ENCODE results near the gene DPP7.
A peak's percentile ranks its signal among the peaks of the same experiment; 100 is the strongest.
"Not testable (repeated sequence)": the region's sequence is repeated elsewhere in the genome, so short reads cannot be mapped to it uniquely, and the experiment has no call there.

Gene DPP7

GRCh38 chr9:137147091-137147792 is 32.7 kb upstream of the DPP7 start:
- DNase-seq, result no peak

- no peak for DNase-seq
Observed at GRCh38 chr9:137146527-137146918, 32.0 kb upstream of the DPP7 start.

- DNase-seq, result no peak
Observed at GRCh38 chr9:137145731-137146526, 31.4 kb upstream of the DPP7 start.

GRCh38 chr9:137143459-137143858 is 28.9 kb upstream of the DPP7 start:
- no peak for DNase-seq

- no peak for DNase-seq
Observed at GRCh38 chr9:137141976-137142936, 27.7 kb upstream of the DPP7 start.

- no peak for DNase-seq
Observed at GRCh38 chr9:137141050-137141810, 26.7 kb upstream of the DPP7 start.

- DNase-seq, result no peak
Observed at GRCh38 chr9:137140151-137141012, 25.8 kb upstream of the DPP7 start.

GRCh38 chr9:137139468-137140150 is 25.1 kb upstream of the DPP7 start:
- DNase-seq, result no peak

GRCh38 chr9:137138722-137139467 is 24.4 kb upstream of the DPP7 start, which contains the start of gene GRIN1:
Gene GRIN1, plus strand, starts transcription at chr9:137139154. Its CDS starts 333 bp downstream, at chr9:137139487.
- DNase-seq, result no peak

- no peak for DNase-seq
Observed at GRCh38 chr9:137138058-137138721, 23.7 kb upstream of the DPP7 start.

- DNase-seq, result no peak
Observed at GRCh38 chr9:137136881-137137607, 22.5 kb upstream of the DPP7 start.

GRCh38 chr9:137136261-137136880 is 21.8 kb upstream of the DPP7 start:
- no peak for DNase-seq

- not testable (repeated sequence) for DNase-seq
Observed at GRCh38 chr9:137135154-137135553, 20.6 kb upstream of the DPP7 start.

GRCh38 chr9:137134191-137134590 is 19.7 kb upstream of the DPP7 start:
- no peak for DNase-seq

GRCh38 chr9:137130176-137130755 is 15.7 kb upstream of the DPP7 start:
- DNase-seq, result peak; percentile 16

GRCh38 chr9:137129456-137130175 is 15.1 kb upstream of the DPP7 start:
- DNase-seq, result peak; percentile 89

- DNase-seq, result no peak
Observed at GRCh38 chr9:137128862-137129455, 14.4 kb upstream of the DPP7 start.
